ENCODE results near the gene GNAL.

- TF ChIP-seq CTCF (IDR thresholded peaks at IDR 0.05) (no peak), POLR2A (IDR thresholded peaks at IDR 0.05) (no peak), EP300 (IDR thresholded peaks at IDR 0.05) (no peak), POLR2AphosphoS5 (IDR thresholded peaks at IDR 0.05) (no peak)
These were observed 73.4 kb downstream of the GNAL start for GRCh38 chr18:11762429-11762828.
